ENCODE data around the gene LRRC52. TPM values are rescaled to one million over a fixed set of nuclear protein-coding genes. Genes with fewer than 3 reads are reported as not detected.

Gene LRRC52
- total RNA-seq, 1 donor from 2014 or later: not detected

DNA sequence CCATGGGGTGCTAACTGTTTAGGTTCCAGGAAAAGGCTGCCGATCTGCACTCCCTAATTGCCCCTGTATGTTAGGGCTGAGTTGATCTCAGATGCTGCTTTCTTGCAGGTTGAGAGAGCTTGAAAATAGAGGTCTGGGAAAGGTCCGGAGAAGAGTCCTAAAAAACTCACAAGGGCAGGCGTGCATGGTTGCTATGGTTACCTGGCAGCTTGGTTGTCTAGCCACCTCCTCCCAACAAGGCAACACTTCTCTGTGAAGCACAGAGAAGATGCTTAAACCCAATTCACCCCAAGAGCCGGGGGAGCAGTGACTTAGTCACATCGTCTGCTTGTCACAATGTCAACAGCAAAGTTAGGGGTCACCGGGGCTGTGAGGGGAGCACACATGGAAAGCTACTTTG lies 31.0 kb upstream of the LRRC52 start:
- peaks cover 4% of the 10 kb centered on the region for H3K27me3 Mint-ChIP-seq
- H3K9me3 Mint-ChIP-seq: no peaks in the 10 kb centered on the region
- no peak for DNase-seq (ENCODE audit: extremely low spot score, unreplicated experiment)
- H3K36me3 Mint-ChIP-seq: no peaks in the 10 kb centered on the region
- H3K27ac Mint-ChIP-seq: no peak overlapping the region
- H3K4me1 Mint-ChIP-seq (ENCODE audit: unreplicated experiment): no peaks in the 10 kb centered on the region
- no peak overlapping the region for H3K4me3 Mint-ChIP-seq
- TF ChIP-seq, protein P1, sequence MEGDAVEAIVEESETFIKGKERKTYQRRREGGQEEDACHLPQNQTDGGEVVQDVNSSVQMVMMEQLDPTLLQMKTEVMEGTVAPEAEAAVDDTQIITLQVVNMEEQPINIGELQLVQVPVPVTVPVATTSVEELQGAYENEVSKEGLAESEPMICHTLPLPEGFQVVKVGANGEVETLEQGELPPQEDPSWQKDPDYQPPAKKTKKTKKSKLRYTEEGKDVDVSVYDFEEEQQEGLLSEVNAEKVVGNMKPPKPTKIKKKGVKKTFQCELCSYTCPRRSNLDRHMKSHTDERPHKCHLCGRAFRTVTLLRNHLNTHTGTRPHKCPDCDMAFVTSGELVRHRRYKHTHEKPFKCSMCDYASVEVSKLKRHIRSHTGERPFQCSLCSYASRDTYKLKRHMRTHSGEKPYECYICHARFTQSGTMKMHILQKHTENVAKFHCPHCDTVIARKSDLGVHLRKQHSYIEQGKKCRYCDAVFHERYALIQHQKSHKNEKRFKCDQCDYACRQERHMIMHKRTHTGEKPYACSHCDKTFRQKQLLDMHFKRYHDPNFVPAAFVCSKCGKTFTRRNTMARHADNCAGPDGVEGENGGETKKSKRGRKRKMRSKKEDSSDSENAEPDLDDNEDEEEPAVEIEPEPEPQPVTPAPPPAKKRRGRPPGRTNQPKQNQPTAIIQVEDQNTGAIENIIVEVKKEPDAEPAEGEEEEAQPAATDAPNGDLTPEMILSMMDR (conservative IDR thresholded peaks at IDR 0.05): no peak

- no peaks in the 10 kb centered on the region for H3K36me3 Mint-ChIP-seq
- no peak for DNase-seq (ENCODE audit: extremely low spot score, unreplicated experiment)
- no peaks in the 10 kb centered on the region for H3K4me1 Mint-ChIP-seq (ENCODE audit: unreplicated experiment)
- peaks cover 4% of the 10 kb centered on the region for H3K27me3 Mint-ChIP-seq
- H3K27ac Mint-ChIP-seq: no peak overlapping the region
- H3K9me3 Mint-ChIP-seq: peaks cover 5% of the 10 kb centered on the region
- no peak overlapping the region for H3K4me3 Mint-ChIP-seq
- TF ChIP-seq, protein P1 (conservative IDR thresholded peaks at IDR 0.05): no peak
These were observed 27.3 kb upstream of the LRRC52 start for GRCh38 chr1:165516469-165516868.

- H3K4me3 Mint-ChIP-seq: no peak overlapping the region
These were observed 23.2 kb upstream of the LRRC52 start for GRCh38 chr1:165520646-165521045.

DNA sequence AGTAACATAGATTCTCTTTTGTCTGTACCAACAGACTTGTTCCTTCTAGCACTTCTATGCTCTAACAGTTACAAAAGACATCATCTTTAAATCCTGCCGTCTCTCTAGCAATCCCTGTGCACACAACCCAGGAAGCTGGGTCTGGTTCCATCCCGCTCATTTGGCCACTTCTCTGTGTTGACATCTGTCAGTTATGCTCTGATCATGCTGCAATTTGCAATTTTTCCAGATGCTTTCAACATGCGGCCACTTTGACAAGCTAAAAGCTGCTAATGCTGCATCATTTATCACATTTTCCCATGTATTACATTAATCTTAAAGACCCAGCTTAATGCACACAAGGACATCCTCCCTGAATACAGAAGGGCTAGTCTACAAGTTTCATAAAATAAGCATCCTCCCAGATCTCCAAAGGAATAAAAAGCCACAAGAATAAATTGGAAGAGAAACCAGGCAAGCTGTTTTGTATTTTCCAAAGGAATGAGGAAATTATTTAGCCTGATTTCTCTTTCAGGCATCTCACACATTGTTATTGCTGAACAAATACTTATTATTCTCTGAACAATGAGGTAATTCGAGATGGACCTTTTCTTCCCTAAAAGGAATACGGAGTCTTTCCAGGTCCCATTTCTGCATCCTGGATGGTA lies 19.0 kb upstream of the LRRC52 start:
- no peak for DNase-seq (ENCODE audit: extremely low spot score, unreplicated experiment)
- no peaks in the 10 kb centered on the region for H3K36me3 Mint-ChIP-seq
- H3K4me3 Mint-ChIP-seq: no peak overlapping the region
- peaks cover 4% of the 10 kb centered on the region for H3K27me3 Mint-ChIP-seq
- no peak overlapping the region for H3K27ac Mint-ChIP-seq
- TF ChIP-seq, protein P1 (conservative IDR thresholded peaks at IDR 0.05): no peak
- H3K9me3 Mint-ChIP-seq: peaks cover 5% of the 10 kb centered on the region
- H3K4me1 Mint-ChIP-seq (ENCODE audit: unreplicated experiment): peaks cover 6% of the 10 kb centered on the region

More at GRCh38 chr1:165520646-165521045, 23.2 kb upstream of the LRRC52 start:
- H3K4me1 Mint-ChIP-seq (ENCODE audit: unreplicated experiment): no peaks in the 10 kb centered on the region
- no peak for DNase-seq (ENCODE audit: extremely low spot score, unreplicated experiment)
- H3K27ac Mint-ChIP-seq: no peak overlapping the region
- TF ChIP-seq, protein P1 (conservative IDR thresholded peaks at IDR 0.05): no peak
- no peaks in the 10 kb centered on the region for H3K36me3 Mint-ChIP-seq
- peaks cover 4% of the 10 kb centered on the region for H3K27me3 Mint-ChIP-seq
- peaks cover 5% of the 10 kb centered on the region for H3K9me3 Mint-ChIP-seq

DNA sequence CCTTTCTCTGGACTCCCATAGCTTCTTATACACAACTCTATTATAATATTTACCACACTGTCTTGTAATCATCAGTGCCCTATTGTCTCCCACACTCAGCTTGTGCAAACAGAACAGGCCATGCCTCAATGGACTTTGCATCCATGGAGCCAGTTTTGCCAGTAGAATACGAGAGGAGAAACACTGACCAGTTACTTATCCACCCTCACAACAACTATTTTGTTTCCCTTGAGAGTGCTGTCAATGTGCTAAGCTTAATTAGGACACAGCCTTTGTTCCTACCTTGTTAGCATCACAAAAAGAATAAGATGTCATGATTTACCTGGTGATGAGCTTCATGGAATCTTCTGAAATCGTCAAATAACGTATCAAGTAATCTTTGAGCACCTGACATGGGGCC lies 18.1 kb upstream of the LRRC52 start:
- Mint-ChIP-seq H3K9me3 (peaks cover 5% of the 10 kb centered on the region), H3K4me3 (no peak overlapping the region), H3K27ac (no peak overlapping the region), H3K4me1 (ENCODE audit: unreplicated experiment) (peaks cover 6% of the 10 kb centered on the region), H3K36me3 (no peaks in the 10 kb centered on the region), H3K27me3 (peaks cover 4% of the 10 kb centered on the region)
- TF ChIP-seq, protein P1 (conservative IDR thresholded peaks at IDR 0.05): no peak
- no peak for DNase-seq (ENCODE audit: extremely low spot score, unreplicated experiment)
